ELR (cell line): ENCODE measurements around the gene HRH2.

ENCODE experiments used
- DNase-seq: peaks from one replicate; pipeline ENCODE4 v3.0.0-alpha.2; 2015; ENCODE audit warnings: low read depth

HRH2 gene

DNA sequence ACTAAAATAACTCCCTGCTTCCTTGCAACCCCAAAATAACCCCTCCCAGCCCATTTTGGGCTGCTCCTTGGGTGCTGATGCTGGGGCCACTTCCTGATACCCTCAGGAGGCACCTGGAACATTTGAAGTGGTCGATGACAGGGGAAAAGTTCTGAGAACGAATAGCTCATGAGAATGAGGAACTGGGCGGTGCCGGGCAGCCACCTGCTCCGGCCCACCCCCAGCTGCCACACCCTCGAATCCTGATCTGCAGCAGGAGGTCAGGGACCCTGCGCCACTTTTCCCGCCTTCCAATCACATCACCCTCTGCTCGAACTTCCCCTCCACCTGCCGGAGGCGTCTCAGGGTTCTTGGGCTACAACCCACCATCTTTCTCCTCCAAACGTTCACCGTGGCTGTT, 19.7 kb downstream of the HRH2 start:
- DNase-seq, result no peak

DNA sequence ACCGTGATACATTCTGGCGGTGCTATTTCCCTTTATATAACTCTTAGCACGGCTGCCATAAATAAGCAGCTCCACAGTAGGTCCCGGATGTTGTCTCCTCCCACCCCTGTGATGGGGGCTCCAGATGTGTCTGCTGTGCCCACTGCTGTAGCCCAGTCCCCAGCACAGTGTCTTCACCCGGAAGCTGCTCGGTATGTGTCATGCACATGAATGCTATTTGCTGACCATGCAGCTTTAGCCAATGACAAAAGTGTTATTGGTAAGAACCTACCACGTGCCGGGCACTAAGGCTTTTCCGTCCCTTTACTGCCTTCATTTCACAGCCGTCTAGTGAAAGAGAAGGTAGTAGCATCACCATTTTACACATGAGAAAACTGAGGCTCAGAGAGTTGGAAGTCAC, 20.2 kb downstream of the HRH2 start:
- DNase-seq, result no peak

DNA sequence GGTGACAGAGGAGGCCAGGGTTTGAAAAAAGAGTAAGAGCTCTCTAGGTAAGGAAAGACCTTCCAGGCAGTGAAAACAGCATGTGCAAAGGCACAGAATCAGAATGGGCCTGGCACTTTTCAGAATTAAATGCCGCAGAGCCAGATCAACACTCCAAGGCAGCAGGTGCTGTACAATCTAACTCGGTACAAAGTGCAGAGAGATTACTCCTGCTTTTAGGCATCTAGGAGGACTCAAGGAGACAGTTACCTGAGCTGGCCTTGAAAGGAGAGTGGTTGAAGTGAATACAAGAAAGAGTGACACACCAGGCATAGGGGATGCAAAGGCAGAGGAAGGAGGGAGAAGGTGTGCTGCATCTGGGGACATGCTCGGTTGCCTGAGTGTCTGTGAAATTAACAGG, 21.5 kb downstream of the HRH2 start:
- DNase-seq, result no peak

DNA sequence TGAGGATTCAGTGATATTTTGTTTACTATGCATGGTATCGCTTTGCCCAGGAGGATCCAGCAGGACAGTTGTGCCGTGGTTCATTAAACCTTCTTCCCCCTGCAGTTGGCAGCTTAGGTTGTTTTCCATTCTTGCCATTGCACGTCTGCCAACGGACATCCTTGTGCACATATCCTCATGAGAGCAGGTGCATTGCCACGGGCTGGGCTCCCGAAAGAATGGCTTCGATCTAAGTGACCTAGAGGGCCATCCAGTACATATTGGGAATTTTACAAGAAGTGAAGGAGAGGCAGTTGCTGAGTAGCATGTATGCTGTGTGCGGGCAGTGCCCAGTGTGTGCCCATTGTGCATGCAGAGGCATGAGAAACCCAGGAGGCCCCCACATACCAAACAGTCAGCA, 22.1 kb downstream of the HRH2 start:
- no peak for DNase-seq

DNA sequence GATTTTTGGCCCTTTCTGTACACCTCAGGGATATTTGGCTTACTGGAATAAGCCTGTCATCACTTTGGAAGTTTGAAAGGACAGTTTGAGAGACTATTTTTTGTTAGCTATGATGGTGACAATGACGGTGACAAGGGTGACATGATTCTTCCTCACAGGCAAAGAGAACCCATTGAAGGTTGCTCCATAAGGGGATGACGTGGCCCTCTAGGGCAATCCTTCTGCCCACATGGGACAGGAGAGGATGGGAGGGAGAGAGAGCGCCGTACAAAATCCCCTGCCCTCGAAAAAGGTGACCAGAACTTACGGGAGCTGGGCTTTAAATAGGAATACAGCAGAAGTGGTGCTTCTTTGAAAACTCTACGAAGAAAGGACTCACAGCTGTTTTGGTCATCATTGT, 22.6 kb downstream of the HRH2 start:
- DNase-seq, result no peak

DNA sequence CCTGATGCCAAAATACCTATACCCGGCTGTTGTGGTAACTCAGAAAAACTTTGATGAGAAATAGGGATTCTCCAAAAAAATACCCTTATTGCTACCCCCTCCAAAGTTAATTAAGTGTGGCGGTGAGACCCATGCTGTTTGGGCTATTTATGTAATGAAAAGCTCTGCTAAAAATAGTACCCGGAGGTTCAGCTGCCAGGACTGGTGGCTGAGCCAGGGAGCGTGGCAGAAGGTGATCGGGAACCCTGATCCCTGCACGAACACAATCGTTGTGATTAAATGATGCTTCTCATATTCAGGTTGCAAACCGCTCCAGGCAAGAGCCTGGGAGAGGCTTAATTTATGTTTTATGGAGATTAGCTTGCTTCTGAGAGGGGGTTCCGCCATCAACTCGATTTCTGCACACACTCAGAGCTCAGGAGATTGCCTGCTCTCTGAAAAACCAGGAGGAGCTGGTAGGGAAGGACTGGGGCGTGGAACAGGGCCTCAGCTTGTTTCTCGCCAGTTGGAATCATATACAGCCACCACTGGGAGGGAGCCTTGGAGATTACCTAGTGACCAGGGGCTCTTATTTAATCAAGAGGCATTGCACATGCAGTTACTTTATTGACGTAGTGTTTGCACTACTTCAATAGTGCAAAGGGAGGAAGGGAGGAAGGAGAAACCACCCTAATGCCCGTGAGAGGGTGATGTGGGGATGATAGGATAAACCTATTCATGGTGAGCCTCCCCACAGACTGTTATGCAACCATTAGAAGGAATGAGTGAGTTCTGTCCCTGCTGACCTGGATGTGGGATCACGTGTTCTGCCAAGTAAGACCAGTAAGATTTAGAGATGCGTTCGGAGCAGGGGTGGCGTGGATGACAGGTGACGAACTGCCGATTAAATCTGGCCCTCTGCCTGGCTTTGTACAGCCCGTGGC, 23.4 kb downstream of the HRH2 start:
- no peak for DNase-seq

DNA sequence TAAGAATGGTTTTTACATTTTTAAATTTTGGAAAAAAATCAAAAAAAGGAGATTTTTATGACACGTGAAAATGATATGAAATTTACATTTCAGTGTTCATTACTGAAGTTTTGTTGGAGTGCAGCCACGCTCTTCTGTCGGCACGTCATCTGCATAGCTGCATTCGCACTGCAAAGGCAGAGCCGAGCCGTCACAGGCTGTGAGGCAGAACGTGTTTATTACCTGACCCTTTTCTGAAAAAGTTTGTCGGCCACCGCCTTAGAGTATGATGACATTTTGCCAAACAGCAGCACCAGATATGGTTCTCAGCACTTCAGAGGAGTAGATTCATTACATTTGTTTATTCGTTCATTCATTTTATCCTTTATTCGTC, 24.1 kb downstream of the HRH2 start:
- DNase-seq, result no peak

DNA sequence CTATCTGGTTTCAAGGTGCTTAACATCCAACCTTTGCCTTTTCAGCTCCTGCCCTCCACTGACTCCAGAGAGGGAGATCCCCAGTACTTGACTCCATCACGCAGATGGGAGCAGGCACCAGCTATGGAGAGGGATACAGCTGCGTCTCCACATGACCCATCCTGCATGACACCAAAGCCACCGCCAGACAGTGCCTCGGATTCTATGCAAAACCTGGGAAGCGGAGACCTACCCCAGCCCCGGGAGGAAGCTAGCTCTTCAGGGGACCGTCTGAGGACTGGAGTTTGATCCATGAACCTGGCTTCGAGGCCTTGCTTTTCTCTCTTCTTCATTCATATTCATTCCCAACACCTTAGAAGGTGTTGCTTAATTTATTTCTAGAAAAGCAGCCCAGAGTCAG, 24.8 kb downstream of the HRH2 start:
- no peak for DNase-seq

DNA sequence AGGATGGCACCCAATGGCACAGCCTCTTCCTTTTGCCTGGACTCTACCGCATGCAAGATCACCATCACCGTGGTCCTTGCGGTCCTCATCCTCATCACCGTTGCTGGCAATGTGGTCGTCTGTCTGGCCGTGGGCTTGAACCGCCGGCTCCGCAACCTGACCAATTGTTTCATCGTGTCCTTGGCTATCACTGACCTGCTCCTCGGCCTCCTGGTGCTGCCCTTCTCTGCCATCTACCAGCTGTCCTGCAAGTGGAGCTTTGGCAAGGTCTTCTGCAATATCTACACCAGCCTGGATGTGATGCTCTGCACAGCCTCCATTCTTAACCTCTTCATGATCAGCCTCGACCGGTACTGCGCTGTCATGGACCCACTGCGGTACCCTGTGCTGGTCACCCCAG, 25.4 kb downstream of the HRH2 start:
- DNase-seq, result no peak

DNA sequence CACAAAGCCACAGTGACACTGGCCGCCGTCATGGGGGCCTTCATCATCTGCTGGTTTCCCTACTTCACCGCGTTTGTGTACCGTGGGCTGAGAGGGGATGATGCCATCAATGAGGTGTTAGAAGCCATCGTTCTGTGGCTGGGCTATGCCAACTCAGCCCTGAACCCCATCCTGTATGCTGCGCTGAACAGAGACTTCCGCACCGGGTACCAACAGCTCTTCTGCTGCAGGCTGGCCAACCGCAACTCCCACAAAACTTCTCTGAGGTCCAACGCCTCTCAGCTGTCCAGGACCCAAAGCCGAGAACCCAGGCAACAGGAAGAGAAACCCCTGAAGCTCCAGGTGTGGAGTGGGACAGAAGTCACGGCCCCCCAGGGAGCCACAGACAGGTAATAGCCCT, 26.1 kb downstream of the HRH2 start:
- DNase-seq, result no peak

DNA sequence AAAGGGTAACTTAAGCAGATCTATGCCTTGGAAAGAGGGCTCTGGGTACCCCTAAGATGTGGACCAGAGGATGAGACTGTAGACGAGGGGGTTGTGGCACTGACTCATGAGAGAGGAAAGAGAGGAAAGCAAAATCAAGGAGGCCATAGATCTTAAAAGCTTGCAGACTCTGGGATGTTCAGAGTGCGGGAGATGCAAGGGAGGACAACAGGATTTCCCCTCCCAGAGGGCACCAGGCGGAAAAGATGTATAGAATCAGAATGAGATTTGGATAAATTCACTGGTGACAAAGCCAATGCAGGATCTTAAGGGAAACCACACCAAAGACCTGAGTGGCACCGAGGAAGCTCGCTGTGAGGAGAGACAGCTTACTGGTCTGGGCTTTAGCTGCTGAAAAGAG, 27.1 kb downstream of the HRH2 start:
- DNase-seq, result no peak

DNA sequence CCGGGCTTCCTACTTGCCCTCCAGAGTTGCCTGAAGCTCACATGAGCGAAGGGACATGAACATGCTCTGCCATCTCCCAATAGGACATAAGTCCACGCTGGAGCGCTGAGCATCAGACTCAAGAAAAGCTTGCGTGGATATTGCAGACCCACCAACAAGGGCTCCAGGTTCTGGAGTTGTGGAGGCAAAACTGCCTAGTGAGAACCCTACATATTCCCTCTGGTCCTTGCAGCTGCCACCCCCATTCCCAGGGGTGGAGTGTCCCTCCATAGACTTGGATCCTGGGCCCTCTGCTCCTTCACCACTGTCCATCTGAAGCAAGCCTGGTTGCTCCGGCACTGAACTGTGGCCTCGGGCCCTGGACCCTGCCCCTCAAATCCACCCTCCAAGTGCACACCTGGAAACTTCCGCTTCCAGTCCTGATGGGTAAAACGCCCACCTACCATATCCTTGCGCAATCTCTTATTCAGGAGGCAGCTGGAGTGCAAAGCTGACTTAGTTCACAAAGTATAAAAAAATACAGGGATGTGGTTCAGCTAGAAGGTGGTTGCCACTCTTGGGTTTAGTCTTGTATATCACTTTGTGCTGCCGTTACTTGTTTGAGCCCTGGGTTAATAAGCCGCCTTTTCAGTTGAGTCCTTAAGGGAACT, 28.0 kb downstream of the HRH2 start:
- no peak for DNase-seq

DNA sequence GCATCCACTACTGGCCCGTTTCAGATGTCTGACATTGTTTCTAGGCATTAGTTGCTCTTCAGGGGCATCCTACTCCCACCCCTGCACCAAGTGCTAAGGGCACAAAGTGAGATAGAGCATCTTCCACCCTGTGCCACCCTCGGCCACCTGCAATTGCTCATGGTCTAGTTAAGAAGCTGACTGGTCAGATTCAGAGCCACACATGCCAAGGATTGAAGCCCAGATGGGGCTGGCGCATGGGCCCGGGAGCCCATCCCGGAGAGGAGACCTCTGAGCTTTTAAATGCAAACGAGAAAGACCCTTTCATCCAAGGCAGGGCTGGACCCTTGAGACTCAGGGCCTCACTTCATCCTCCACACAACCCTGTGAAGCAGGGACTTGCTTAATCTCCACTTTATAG, 28.5 kb downstream of the HRH2 start:
- DNase-seq, result no peak

DNA sequence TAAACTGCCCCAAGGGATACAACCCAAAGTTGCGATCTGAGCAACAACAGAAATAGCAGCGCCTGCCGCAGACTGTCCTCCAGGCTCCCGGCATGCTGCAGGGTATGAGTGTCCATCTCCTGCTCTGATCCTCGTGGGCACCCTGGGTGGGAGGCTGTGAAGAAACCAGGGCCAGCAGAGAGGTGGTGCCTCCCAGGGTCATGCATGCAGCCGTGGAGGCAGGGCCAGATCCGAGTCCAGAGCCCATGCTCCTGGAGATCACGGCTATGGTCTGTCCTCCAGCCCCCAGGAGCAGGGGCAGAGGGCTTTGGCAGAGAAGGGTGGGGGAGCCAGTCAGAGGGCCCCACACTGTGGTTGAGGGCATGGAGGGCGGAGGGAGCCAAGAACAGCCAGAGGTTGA, 29.0 kb downstream of the HRH2 start:
- DNase-seq, result no peak

DNA sequence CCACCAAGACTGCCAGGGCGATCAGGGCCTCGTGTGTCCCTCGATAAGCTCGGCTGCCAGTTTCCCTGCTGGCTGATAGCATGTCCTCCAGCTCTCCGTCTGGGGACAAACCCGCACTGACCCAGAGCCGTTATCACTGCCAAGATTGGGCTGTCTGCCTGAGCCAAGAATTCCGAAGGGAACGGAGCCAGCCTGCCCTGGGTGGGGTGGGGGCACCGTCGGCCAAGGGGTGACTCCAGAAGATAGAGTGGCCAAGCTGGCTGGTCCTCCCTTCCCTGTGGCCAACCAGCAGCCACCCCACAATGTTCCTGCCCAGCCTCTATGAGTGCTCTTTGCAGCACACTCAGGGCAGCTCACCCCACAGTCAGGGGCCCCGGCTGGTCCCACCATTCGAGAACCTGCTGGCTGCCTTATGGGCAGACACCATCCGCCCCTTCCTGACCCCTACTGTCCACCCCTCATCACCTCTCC, 29.4 kb downstream of the HRH2 start:
- DNase-seq, result no peak

DNA sequence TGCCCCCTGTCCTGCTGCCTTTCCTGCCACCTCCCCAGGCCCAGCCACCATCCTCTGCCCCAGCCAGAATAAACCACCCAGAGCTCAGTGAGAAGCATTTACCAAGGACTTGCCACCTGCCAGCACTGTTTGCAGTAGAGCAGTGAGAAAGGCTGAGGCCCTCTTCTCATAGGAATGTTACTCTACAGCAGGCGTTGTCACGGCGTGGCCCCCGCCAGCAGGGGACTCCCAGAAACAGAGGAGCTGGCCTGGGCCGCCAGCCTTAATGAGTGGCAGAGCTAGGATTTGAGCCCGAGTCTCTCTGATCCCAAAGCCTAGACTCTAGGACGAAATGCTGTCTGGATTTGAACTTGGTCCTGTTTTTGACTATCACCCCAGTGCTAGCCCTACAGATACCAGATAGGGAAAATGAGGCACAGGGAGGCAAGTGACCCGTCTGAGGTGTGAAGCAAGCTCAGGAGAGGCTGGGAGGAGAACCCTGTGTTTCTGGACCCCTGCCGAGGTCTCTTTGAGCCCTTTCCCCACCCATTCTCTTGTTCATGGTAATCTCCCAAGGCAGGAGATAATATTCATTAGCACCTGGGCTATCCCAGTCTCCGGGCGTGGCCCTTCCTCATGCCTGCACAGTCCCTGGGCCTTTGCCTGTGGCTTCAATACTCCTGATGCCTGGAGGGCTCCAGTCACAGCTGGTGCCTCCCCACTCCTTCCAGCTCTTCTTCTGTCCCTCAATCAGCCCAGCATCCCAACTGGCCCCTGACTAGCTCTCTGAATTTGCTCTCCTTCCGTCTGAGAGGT, 30.7 kb downstream of the HRH2 start:
- DNase-seq, result no peak

DNA sequence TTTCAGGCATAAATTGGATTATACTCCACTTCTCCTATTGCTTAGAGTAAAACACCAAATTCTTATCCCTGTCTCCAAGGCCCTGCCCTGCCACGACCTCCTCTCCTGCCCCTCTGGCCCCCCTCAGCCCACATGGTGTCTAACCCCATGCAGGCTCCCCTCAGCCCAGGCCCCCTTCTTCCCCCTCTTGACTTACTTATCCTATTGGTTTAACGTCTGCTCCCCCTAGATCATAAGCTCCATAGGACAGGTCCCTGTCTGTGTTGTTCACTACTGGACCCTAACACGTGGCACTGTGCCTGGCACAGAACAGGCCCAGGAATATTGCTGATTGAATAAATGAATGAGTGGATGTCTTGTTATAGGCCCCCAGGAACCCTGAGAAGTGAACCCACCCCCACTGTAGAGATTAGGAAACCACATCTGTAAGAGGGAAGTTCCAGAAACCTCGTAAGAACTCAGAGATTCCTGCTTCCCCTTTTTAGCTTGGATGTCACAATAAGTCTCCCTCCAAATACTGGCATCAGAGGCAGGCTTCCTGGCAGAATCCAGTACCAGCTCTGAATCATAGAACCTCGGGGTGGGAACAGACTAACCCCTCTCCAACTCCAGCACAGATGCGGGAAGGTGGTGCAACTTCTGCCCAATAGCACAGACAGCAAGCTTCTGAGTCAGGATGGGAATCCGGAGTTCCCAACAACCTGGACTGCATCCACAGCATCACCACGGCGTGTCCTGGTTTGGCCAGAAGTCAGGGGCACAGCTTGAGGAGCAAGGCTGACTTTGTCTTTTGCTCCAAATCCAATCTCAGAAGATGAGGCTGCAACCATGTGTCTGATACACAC, 31.5 kb downstream of the HRH2 start:
- no peak for DNase-seq

DNA sequence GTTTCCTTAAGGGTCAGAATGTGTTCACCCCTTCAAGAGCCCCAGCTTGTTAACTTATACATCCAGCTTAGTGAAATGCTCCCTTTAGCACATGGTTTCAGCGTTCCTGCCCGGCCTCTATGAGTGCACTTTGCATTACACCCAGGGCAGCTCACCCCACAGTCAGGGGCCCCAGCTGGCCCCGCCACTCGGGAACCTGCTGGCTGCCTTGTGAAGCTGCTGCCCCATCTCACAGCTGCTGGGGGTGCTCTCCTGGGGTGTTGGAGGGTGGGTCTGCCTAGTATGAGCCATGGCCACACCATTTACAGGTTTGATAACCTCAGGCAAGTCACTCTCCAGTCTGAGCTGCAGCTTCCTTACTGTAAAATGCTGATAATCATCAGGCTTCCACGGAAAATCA, 32.2 kb downstream of the HRH2 start:
- DNase-seq, result no peak

DNA sequence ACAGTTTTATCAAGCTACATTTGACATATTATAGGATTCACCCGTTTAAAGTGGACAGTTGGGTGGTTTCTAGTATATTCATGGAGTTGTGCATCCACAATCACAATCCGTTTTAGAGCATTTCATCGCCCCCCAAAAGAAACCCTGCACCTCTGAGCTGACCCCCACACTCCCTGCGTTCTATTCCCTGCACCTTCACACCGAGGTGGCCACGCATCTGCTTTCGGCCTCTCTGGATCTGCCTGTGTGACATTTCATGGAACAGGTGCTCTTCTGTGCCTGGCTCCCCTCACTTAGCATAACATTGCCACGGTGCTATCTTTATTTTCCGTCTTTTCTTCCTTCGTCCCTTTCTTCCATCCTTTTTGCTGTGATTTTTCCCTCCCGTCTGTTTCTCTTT, 32.7 kb downstream of the HRH2 start:
- DNase-seq, result no peak

DNA sequence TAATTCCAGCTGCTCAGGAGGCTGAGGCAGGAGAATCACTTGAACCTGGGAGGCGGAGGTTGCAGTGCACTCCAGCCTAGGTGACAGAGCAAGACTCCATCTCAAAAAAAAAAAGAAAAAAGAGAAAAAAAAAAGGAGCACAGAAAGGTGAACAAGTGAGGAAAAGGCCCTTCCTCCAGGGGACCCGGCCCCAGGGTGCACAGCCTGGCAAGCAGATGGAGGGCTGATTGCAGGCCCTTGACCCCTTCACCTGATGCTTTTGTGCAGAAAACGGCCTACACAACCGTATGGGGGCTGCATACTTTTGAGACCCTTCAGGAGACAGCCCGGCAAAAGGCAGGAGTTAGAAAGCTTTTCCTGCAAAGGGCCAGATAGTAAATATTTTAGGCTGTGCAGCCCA, 33.9 kb downstream of the HRH2 start:
- DNase-seq, result no peak

DNA sequence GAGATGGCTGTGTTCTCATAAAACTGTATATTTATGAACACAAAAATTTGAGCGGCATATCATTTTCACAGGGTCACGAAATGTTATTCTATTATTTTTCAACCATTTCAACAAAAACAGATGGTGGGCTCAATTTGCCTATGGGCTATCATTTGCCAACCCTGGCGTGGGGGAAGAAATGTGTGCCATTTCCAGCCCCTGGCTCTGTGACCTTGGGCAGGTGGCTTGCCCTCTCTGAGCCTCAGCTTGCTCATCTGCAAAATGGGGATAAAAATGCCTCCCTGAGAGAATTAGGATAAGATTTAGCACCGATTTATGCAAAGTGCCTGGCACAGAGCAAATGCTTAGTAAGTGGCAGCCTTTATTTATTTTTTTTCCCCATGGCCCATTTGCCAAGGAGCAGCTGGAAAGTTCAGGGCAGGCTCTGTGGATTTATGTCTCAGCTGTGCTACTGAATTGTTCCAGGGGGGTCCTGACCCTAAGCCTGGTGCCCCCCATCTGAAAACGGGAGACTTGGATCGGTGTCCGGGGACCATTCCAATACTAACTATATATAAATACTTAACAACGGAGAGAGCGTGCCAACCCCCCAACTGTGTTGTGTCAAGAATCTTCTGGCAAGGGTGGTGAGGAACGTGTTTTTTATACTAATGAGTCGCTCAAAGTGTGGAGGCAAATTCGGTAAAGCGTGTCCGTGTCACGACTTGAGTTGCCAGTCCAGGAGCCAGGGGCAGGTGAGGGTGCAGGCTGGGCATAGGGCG, 34.5 kb downstream of the HRH2 start:
- no peak for DNase-seq
